Pancreas (tissue), 10 donors: ENCODE measurements around the gene VPS52. TPM values are rescaled to one million over a fixed set of nuclear protein-coding genes. Genes with fewer than 3 reads are reported as not detected.

Experiments used
- ATAC-seq, 4 donors: fragments of 200-7000 bp; cut with Tn5 transposase; one replicate each; pipeline versions ENCODE4 v1.8.0 to v1.9.1; 2020; ENCODE audit warnings: mild to moderate bottlenecking in 4 of 4, moderate library complexity in 4 of 4
- DNase-seq, 6 donors: peaks; one replicate each; pipeline ENCODE4 v3.0.0-alpha.2; 2020
- FAIRE-seq: peaks from 2 replicates; lab custom pipeline; 2012; peaks lifted over from hg19 to GRCh38; lab: Jason Lieb, UNC
- H3K27ac ChIP-seq, 4 donors: fragments of 200-600 bp; sonication (generic); 1 replicate in 3 of 4; 2 replicates in 1 of 4; pipeline versions ENCODE4 v1.5.0 to v1.8.0; 2020
- H3K27me3 ChIP-seq, 4 donors: fragments of 200-600 bp; one replicate each; pipeline ENCODE4 v1.8.0; 2021
- H3K36me3 ChIP-seq, 3 donors: fragments of 200-600 bp; sonication (generic) in 1 of 3; one replicate each; pipeline versions ENCODE4 v1.5.0 to v1.8.0; 2020 to 2021
- H3K4me1 ChIP-seq, 3 donors: fragments of 200-600 bp; one replicate each; pipeline ENCODE4 v1.8.0; 2021
- H3K4me3 ChIP-seq, 4 donors: fragments of 200-600 bp; sonication (generic) in 2 of 4; one replicate each; pipeline versions ENCODE4 v1.5.0 to v1.8.0; 2020 to 2021
- H3K9me3 ChIP-seq, 4 donors: fragments of 200-600 bp; one replicate each; pipeline ENCODE4 v1.8.0; 2021
- WGBS, 2 donors: extraction: QIAGEN DNeasy Blood & Tissue Kit; methylation state at CpG; one replicate each; pipeline ENCODE4 v1.1.7; 2013; 5-methylcytosine and 5-hydroxymethylcytosine counted together
- intact Hi-C, 3 donors: fragments of 100-400 bp; cut with DNase I; formaldehyde crosslinking; loops; one replicate each; pipeline versions ENCODE4 v1.11.1 to v1.14.2; 2022
- polyA plus RNA-seq, 2 donors: library from polyadenylated mRNA; stranded (reverse); fragments of 200-250 nt; gene quantifications; one replicate each; pipeline ENCODE4 v1.2.3, GENCODE V29; 2013
- total RNA-seq, 6 donors: library from RNA; stranded (reverse); fragmentation: NEBNext Ultra II Directional in 4 of 6; extraction: Animal tissue kit (Norgen Biotek cat#: 25700) in 4 of 6; gene quantifications; one replicate each; pipeline versions ENCODE4 v1.2.1 to v1.2.4, GENCODE V29; 2021 to 2023
- TF ChIP-seq, protein P1 (sequence below), 4 donors: fragments of 200-600 bp; sonication (generic) in 3 of 4; IDR thresholded peaks; one replicate each; pipeline versions ENCODE4 v1.5.0 to v1.8.0; 2021; ENCODE audit warnings: antibody characterized with exemption in 4 of 4
- donor health status: healthy with polysubstance abuse.
- donor health status: DM: no; HTN: no; CAD: no; lungs with moderate emphysema.
- donor health status: DM: no; HTN: no; CAD: no.
- donor health status: control.
- donor health status: control.
- donor health status: Bipolar disorder and iron deficiency.
- donor health status: DM: yes; HTN: yes; CAD: no.
- donor health status: DM: no; HTN: no; CAD: no.
- donor health status: DM: no; HTN: no; CAD: no.
- donor health status: DM: yes; HTN: yes; CAD: no.

The VPS52 gene
- total and polyA plus RNA-seq, 8 donors = 23.2 to 62.2 (median 30.0) TPM

- Histone ChIP-seq H3K4me1 (peaks cover 0 to 44% (median 18%) of the 10 kb centered on the region in 3 donors), H3K27me3 (no peaks in the 10 kb centered on the region), H3K4me3 (peak overlapping the region in 3 of 4 donors; percentile 1 to 53 (median 37)), H3K9me3 (no peaks in the 10 kb centered on the region), H3K27ac (peak overlapping the region; percentile 51 to 82 (median 66)), H3K36me3 (peaks cover 0 to 19% (median 0%) of the 10 kb centered on the region in 3 donors)
- FAIRE-seq = no peak
- ATAC-seq = no peak
- 59 to 62% methylated on average over 8 of the region's 8 CpGs for WGBS, 2 donors
- TF ChIP-seq, protein P1, sequence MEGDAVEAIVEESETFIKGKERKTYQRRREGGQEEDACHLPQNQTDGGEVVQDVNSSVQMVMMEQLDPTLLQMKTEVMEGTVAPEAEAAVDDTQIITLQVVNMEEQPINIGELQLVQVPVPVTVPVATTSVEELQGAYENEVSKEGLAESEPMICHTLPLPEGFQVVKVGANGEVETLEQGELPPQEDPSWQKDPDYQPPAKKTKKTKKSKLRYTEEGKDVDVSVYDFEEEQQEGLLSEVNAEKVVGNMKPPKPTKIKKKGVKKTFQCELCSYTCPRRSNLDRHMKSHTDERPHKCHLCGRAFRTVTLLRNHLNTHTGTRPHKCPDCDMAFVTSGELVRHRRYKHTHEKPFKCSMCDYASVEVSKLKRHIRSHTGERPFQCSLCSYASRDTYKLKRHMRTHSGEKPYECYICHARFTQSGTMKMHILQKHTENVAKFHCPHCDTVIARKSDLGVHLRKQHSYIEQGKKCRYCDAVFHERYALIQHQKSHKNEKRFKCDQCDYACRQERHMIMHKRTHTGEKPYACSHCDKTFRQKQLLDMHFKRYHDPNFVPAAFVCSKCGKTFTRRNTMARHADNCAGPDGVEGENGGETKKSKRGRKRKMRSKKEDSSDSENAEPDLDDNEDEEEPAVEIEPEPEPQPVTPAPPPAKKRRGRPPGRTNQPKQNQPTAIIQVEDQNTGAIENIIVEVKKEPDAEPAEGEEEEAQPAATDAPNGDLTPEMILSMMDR (IDR thresholded peaks at IDR 0.05) = no peak
- peak in 2 of 6 donors; percentile 43 to 44 for DNase-seq
- intact Hi-C loops = no loop called here
These were observed 46.9 kb upstream of the VPS52 start for GRCh38 chr6:33318426-33319073.

GRCh38 chr6:33317669-33318425 lies 46.2 kb upstream of the VPS52 start, which contains the start of gene ZBTB22:
TSS of gene ZBTB22 (minus strand) at chr6:33317744. CDS start at chr6:33316916, 828 bp downstream.
- Histone ChIP-seq H3K36me3 (peaks cover 0 to 19% (median 0%) of the 10 kb centered on the region in 3 donors), H3K4me1 (peaks cover 0 to 44% (median 18%) of the 10 kb centered on the region in 3 donors), H3K9me3 (no peaks in the 10 kb centered on the region), H3K4me3 (peak within 1 kb of the TSS; percentile 1 to 53 (median 25)), H3K27ac (peak within 1 kb of the TSS; percentile 51 to 82 (median 66)), H3K27me3 (no peaks in the 10 kb centered on the region)
- 1% methylated on average over 41 to 44 of the region's 44 CpGs for WGBS, 2 donors
- FAIRE-seq (peak; percentile 98), ATAC-seq (peak; percentile 75 to 80 (median 78)), DNase-seq (peak; percentile 96 to 99 (median 98))
- TF ChIP-seq, protein P1 (IDR thresholded peaks at IDR 0.05) = no peak
- intact Hi-C loops = no loop called here

DNA sequence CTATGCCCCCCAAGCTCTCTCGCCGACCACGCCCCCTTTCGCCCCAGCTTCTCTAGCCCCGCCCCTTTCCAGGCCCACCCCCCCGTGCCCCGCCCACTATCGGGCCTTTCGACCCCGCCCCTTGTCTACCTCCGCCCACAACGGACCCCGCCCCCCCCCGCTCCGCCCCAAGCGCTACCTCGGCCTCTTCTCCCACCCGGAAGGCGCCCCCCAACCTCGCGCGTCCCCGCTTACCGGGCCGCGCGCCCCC lies 45.7 kb upstream of the VPS52 start:
- intact Hi-C loops = no loop called here
- DNase-seq (peak in 2 of 6 donors; percentile 79 to 84), FAIRE-seq (no peak), ATAC-seq (peak; percentile 0 to 10 (median 2))
- Histone ChIP-seq H3K27me3 (no peaks in the 10 kb centered on the region), H3K4me3 (peak overlapping the region; percentile 1 to 53 (median 25)), H3K27ac (peak overlapping the region; percentile 51 to 82 (median 66)), H3K4me1 (peaks cover under 1 to 45% (median 18%) of the 10 kb centered on the region in 3 donors), H3K36me3 (peaks cover 0 to 19% (median 0%) of the 10 kb centered on the region in 3 donors), H3K9me3 (no peaks in the 10 kb centered on the region)
- 2 to 4% methylated on average over 7 to 27 of the region's 27 CpGs for WGBS, 2 donors
- TF ChIP-seq, protein P1 (IDR thresholded peaks at IDR 0.05) = no peak

- Histone ChIP-seq H3K9me3 (no peaks in the 10 kb centered on the region), H3K27me3 (no peaks in the 10 kb centered on the region), H3K36me3 (peaks cover 0 to 19% (median 0%) of the 10 kb centered on the region in 3 donors), H3K4me3 (peak overlapping the region in 3 of 4 donors; percentile 12 to 53 (median 37)), H3K27ac (peak overlapping the region in 1 of 4 donors; percentile 72), H3K4me1 (peaks cover 6 to 47% (median 15%) of the 10 kb centered on the region in 3 donors)
- FAIRE-seq (no peak), ATAC-seq (no peak), DNase-seq (peak in 5 of 6 donors; percentile 44 to 84 (median 52))
- 65 to 69% methylated on average over 19 of the region's 19 CpGs for WGBS, 2 donors
- TF ChIP-seq, protein P1 (IDR thresholded peaks at IDR 0.05) = no peak
- intact Hi-C loops = no loop called here
These were observed 45.1 kb upstream of the VPS52 start for GRCh38 chr6:33316603-33317418.
